SK-N-SH (cell line): Measurements from ENCODE around the gene TNFAIP8L1.

Experiments used
- EP300 ChIP-seq, 2 experiments: IDR thresholded peaks; 2 replicates each; pipeline versions ENCODE4 v1.4.0 to v1.6.1; 2012; ENCODE audit warnings: borderline replicate concordance in 1 of 2, low read depth in 1 of 2, low read length in 1 of 2
- FOXM1 ChIP-seq: IDR thresholded peaks from 2 replicates; pipeline ENCODE4 v1.4.0; 2012; ENCODE audit warnings: low read depth, mild to moderate bottlenecking
- GABPA ChIP-seq: IDR thresholded peaks from 2 replicates; pipeline ENCODE4 v1.4.0; 2012; ENCODE audit warnings: low read depth, mild to moderate bottlenecking
- MXI1 ChIP-seq: IDR thresholded peaks from 2 replicates; pipeline ENCODE4 v1.6.1; 2012; ENCODE audit warnings: mild to moderate bottlenecking, low read depth, low read length, improper control_type of control experiment
- NRF1 ChIP-seq: IDR thresholded peaks from 2 replicates; pipeline ENCODE4 v1.6.1; 2012; ENCODE audit warnings: low read depth, mild to moderate bottlenecking, low read length
- POLR2AphosphoS5 ChIP-seq: IDR thresholded peaks from 2 replicates; pipeline ENCODE4 v1.6.1; 2012; ENCODE audit warnings: low read depth, low read length
- RAD21 ChIP-seq: IDR thresholded peaks from 2 replicates; pipeline ENCODE4 v1.6.1; 2012; ENCODE audit warnings: mild to moderate bottlenecking, low read length
- TAF1 ChIP-seq: IDR thresholded peaks from 2 replicates; pipeline ENCODE4 v1.6.1; 2012; ENCODE audit warnings: low read depth, mild to moderate bottlenecking, low read length, moderate library complexity, borderline replicate concordance
- YY1 ChIP-seq: IDR thresholded peaks from 2 replicates; pipeline ENCODE4 v1.4.0; 2012; ENCODE audit warnings: low read depth, mild to moderate bottlenecking
- TF ChIP-seq, protein P1 (sequence below): fragments of 200-600 bp; sonication (generic); IDR thresholded peaks from 2 replicates; pipeline ENCODE4 v1.6.1; 2017; ENCODE audit warnings: antibody characterized with exemption, mild to moderate bottlenecking, moderate library complexity
- TF ChIP-seq, protein P2 (sequence below): fragments of 150-350 bp; IDR thresholded peaks from 2 replicates; pipeline ENCODE4 v1.6.1; 2017; ENCODE audit warnings: antibody characterized with exemption, low read length, low read depth, borderline replicate concordance
- TF ChIP-seq, protein P3 (sequence below): IDR thresholded peaks from 2 replicates; pipeline ENCODE4; 2012

GRCh38 chr19:4682417-4683200, 43.3 kb downstream of the TNFAIP8L1 start:
- TF ChIP-seq TAF1 (no peak), POLR2AphosphoS5 (no peak), RAD21 (no peak), EP300 (IDR thresholded peaks at IDR 0.05; ENCODE audit: borderline replicate concordance in 1 of 2, low read depth in 1 of 2, low read length in 1 of 2) (no peak), MXI1 (no peak), NRF1 (no peak), GABPA (no peak), FOXM1 (no peak), YY1 (no peak)
- TF ChIP-seq, protein P1, sequence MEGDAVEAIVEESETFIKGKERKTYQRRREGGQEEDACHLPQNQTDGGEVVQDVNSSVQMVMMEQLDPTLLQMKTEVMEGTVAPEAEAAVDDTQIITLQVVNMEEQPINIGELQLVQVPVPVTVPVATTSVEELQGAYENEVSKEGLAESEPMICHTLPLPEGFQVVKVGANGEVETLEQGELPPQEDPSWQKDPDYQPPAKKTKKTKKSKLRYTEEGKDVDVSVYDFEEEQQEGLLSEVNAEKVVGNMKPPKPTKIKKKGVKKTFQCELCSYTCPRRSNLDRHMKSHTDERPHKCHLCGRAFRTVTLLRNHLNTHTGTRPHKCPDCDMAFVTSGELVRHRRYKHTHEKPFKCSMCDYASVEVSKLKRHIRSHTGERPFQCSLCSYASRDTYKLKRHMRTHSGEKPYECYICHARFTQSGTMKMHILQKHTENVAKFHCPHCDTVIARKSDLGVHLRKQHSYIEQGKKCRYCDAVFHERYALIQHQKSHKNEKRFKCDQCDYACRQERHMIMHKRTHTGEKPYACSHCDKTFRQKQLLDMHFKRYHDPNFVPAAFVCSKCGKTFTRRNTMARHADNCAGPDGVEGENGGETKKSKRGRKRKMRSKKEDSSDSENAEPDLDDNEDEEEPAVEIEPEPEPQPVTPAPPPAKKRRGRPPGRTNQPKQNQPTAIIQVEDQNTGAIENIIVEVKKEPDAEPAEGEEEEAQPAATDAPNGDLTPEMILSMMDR, result no peak
- TF ChIP-seq, protein P2, sequence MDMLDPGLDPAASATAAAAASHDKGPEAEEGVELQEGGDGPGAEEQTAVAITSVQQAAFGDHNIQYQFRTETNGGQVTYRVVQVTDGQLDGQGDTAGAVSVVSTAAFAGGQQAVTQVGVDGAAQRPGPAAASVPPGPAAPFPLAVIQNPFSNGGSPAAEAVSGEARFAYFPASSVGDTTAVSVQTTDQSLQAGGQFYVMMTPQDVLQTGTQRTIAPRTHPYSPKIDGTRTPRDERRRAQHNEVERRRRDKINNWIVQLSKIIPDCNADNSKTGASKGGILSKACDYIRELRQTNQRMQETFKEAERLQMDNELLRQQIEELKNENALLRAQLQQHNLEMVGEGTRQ, result no peak
- TF ChIP-seq, protein P3, sequence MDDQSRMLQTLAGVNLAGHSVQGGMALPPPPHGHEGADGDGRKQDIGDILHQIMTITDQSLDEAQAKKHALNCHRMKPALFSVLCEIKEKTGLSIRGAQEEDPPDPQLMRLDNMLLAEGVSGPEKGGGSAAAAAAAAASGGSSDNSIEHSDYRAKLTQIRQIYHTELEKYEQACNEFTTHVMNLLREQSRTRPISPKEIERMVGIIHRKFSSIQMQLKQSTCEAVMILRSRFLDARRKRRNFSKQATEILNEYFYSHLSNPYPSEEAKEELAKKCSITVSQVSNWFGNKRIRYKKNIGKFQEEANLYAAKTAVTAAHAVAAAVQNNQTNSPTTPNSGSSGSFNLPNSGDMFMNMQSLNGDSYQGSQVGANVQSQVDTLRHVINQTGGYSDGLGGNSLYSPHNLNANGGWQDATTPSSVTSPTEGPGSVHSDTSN, result no peak
